Inferior parietal cortex (tissue), 1 donor: ENCODE measurements around the gene TMPRSS3.

Experiments
- DNase-seq: peaks from one replicate; pipeline ENCODE4 v3.0.0-alpha.2; 2016; ENCODE audit errors: extremely low spot score

Gene TMPRSS3

DNA sequence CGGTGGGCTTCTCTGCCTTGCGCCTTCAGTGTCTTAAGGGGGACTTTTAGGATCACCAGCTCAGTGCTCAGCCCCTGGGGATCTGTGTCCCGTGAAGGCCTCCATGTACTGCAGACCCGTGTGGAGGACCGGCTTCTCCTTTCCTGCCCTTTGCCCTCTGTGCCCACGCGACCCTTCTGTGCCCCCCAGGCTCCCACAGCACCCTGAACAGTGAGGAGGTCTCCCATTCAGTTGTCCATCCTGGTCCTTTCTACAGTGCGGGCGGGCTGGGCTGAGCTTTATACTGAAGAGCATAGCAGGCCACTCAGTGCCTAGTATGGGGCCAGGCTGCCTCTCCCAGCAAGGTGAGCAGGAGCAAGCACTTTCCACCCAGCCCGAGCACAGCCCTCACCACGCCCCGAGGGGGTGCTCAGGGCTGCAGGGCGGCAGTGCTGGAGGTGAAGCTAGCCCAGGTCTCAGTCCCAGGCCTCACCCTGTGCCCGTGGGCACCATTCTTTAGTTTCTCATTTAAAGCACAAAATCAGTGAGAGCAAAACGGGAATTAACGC is 21.9 kb downstream of the TMPRSS3 start:
- DNase-seq: no peak

DNA sequence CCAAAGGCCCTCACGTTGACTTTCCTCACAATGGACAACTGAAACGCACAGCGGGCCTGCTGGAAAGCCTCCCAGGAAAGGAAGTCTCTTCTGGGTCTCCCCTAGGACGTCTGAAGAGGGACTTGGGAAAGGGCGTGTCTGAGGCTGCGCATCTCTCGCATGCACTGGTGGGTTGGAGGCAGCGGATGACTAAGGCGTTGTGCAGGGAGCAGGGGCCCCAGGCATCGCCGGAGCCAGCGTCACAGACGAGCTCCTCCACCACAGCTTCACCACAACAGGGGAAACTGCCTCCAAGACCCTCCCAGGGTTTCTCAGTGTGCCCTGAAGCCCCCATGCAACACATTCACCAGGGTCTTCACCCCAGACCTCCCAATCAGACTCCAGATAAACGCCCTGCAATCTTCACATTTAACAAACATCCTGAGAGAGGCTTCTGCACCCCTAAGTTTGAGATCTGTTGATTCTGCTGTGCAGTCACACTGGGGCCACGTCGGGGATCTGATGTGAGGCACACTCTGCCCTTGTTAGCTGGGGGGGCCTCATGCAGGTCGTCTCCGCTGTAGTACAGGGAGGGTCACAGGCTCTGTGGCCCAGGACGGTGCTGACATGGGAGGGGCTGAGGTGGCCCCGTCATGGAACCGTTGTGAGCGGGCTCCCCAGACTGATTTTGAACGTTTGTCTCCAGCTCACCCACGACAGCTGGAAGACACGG is 22.5 kb downstream of the TMPRSS3 start:
- DNase-seq: no peak

DNA sequence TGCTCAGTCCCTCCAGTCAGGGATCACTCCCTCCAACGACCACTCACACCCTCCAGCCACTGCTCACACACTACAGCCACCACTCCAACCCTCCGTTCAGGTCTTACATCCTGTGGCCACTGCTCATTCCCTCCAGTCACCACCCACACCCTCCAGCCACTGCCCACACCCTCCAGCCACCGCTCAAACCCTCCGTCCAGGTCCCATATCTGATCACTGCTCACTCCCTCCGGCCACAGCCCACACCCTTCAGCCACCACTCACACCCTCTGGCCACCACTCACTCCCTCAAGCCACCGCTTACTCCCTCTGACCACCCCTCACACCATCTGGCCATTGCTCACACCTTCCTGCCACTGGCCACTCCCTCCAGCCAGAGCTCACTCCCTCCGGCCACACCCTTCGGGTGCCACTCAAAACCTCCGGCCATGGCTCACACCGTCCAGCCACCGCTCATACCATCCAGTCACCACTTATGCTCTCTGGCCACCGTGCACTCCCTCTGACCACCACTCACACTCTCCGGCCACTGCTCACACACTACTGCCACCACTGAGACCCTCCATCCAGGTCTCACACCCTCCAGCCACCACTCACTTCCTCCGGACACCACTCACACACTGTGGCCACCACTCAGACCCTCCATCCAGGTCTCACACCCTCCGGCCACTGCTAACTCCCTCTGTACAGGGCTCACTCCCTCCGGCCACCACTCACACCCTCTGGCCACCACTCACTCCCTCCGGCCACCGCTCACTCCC is 24.8 kb downstream of the TMPRSS3 start:
- DNase-seq: no peak

DNA sequence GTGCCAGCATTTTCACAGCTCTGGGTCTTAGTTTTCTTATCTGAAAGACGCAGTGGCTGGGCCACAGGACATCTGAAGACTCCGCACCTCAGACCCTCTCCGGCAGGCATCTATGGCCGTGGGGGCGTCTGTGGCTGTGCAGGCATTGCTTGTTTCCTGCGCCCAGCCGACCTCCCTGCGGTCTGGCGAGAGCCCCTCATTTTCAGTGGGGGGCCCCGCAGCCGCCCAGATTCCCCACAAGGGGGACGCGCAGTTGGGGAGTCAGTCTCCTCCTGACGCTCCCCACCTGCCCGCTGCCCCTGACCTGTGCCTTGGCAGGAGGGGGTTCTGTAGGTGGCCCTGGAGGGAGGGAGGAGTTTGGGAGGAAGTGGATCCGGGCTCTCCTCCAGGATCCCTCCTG is 26.0 kb downstream of the TMPRSS3 start:
- DNase-seq: no peak

DNA sequence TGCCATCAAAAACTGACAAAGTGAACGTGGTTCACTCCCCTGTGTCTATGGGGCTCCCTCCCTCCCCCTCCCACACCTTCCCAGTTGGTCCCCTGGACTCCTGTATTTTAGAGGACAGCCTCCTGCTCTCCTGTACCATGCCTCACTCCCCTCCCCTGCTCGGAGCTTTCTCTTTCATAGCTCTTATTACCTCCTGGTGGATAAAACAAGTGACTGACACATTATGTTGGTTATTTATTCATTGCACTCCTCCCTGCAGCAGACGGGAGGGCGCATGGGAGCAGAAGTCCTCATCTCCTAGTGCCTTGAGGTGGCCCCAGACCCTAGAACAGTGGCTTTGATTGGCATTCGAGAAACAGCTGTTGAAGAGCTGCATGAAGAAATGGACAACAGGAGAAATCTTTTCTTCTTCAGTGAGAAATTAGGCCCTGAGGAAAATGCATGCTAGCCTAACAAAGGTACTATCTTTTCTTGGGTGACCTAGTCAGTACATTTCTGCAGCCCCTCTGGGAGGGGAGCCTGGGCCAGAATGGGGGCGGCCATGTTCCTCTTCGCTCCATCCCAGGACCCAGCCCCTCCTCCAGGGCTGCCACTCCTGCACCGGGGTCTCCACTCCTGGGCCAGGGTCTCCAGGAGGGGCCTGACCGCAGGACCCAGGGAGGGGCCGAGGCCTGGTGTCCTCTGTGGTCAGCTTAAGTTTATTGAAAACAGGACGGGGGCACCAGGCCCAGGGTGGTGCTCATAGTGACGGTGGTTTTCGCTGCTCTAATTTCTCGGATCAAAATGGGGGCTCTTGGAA is 28.3 kb downstream of the TMPRSS3 start:
- DNase-seq: no peak

DNA sequence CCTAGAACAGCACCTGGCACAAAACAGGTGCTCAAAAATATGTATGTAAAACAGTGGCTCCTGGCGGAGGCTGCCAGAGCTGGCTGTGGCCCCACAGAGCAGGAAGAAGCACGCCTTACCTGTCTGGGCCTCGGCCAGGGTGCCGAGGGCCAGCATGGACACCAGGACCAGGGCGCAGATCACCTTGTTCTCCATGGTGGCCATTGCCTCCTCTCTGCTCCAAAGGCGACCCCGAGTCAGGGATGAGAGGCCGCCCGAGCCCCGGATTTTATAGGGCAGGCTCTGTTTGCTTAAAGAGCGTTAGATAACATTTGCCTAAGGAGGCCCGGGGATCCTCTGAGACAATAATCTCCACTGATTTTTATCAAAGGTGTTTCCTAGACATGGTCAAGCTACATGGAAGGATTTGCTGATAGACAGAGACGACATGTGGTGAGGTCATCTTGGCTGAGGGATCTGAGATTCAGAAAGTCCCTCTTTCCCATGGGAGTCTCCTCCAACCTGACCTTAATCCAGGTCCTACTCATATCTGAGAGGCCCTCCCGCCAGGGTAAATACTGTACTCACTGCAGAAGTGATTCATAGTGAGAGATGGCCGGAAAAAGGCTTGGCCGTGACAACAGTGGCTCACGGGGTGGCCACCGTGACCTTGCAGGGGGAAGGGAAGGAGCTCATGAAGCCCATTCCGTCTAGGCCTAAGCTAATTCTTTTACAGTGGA is 29.4 kb downstream of the TMPRSS3 start, which contains the start of gene TFF1:
TSS of gene TFF1 (minus strand) at position 244 of the 719 bp plus-strand sequence. CDS start at position 204, 40 bp downstream.
- no peak for DNase-seq

DNA sequence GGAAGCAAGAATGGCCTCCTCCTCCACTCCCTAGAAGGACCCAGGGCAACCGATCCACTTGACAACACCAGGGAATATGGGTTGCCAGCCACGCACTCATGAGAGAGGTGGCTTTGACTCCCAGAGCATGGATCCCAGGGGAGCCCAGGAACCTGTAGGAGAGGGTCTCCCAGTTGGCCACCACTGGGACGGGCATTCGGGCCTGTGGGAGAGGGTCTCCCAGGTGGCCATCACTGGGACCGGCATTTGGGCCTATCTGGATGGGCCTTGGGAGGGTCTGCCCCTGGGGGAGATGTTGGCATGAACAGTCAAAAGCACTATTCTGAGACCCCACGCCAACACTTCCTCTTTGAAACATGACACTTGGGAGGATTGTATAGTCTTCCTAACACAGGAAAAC is 30.1 kb downstream of the TMPRSS3 start:
- DNase-seq: no peak

DNA sequence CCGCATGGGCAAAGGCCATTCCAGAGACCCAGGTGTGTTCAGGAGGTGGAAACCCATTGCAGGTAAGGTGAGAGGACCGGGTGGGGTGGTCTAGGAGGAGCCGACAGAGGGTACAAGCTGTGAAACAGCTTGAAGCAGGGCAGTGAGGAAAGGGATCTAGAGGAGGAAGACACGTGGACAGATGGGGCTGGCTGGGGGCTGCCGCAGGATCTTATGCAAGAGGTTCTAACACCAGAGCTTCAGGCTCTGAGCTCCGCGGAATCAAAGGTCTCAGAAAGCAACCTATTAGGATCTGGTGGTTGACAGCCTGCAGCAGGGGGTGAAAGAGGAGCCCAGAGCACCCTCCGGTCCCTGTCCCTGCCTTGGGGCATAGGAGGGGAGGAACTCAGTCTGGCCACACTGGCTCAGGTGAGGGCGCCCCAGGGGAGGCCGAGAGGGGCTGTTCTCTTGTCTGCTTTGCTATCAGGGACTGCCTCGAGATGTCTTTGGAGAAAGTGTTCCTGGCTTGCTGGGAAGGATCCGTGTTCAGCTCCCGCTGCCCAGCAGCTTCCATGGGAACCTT is 31.5 kb downstream of the TMPRSS3 start:
- no peak for DNase-seq

DNA sequence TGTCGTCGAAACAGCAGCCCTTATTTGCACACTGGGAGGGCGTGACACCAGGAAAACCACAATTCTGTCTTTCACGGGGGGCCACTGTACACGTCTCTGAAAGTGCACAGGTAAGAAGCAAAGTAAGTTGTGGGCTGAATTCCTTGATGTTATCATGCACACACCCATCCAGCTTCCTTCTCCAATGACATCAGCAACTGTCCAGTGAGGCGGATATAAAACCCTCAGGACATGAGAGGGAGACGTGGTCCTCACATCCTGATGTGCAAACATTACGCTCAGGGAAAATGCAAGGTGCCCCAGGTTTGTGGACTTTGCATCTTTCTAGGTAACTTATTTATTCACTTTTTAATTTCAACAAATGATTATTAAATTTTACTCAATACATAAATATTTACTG is 32.5 kb downstream of the TMPRSS3 start:
- DNase-seq: no peak

DNA sequence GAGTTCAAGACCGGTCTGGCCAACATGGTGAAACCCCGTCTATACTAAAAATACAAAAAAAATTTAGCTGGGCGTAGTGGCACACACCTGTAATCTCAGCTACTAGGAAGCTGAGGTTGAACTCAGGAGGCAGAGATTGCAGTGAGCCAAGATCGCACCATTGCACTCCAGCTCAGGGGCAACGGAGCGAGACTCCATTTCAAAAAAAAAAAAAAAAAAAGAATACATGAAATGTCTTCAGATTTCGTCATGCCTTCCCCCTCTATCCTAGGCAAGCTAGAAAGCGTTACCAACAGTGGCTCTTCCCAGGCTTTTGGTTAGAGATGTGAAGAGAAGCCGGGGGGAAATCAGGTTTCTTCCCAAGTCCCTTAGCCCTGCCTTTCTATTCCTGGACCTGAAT is 33.2 kb downstream of the TMPRSS3 start:
- no peak for DNase-seq

DNA sequence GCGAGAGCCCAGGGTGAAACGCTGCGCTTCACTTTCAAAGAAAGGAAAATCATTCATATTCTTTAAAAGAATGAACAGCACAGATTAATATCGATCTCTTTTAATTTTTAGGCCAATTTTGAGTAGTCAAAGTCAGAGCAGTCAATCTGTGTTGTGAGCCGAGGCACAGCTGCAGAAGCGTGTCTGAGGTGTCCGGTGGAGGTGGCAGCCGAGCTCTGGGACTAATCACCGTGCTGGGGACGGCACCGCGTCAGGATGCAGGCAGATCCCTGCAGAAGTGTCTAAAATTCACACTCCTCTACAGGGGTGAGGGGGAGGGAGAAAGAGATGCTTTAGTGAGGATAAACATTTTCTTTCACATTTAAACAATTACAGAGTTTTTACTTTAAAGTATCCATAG is 33.7 kb downstream of the TMPRSS3 start:
- no peak for DNase-seq

DNA sequence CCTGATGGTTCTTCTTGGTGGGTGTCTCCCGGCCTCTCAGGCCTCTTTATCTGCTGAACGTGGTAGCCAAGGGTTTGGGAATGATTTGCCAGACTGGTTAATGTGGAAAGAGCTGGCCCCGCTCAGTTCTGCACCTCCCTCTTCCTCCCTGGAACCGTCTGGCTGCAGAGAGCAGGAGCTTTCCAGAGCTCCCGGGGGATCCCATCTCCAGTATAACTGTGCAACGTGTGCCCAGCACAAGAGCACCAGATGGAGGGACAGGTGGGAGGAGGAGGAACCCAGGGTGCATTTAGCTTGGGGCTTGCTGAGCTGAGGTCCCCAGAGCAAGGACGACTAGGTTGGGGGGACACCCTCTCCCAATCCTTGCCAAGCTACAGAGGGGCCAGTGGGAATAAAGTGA is 34.6 kb downstream of the TMPRSS3 start:
- DNase-seq: no peak

DNA sequence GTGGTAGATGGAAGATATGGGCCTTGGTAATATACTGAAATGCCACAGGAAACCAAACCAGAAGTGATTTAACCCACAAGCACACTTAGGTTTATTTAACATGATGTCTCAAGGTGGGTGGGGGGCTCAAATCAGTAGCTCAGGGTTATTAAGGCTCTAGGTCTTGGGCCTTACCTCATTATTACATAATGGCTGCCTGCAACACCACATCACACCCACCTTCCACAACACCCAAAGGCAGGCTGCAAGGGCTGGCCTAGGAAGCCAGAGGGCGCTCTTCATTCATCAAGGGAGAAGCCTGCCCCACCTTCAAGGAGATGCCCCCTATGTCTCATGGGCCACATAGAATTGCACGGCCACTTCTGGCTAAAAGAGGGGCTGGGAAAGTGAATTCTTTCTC is 35.5 kb downstream of the TMPRSS3 start:
- no peak for DNase-seq

DNA sequence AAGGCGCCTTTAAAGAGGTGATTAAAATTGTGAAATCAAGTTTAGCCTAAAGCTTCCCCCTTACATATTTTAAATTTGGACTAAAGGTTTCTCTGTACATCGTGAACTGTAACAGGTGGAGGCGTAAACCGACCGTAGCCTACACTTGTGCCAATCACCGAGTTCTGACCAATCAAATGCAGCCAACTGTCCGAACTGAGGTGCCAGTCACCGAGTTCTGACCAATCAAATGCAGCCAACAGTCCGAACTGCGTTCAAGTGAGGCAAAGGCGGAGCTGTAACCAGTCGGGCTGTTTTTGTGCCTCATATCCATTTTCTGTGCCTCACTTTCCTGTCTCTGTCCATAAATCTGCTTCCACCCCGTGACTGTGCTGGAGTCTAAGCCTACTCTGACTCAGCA is 36.9 kb downstream of the TMPRSS3 start:
- no peak for DNase-seq

DNA sequence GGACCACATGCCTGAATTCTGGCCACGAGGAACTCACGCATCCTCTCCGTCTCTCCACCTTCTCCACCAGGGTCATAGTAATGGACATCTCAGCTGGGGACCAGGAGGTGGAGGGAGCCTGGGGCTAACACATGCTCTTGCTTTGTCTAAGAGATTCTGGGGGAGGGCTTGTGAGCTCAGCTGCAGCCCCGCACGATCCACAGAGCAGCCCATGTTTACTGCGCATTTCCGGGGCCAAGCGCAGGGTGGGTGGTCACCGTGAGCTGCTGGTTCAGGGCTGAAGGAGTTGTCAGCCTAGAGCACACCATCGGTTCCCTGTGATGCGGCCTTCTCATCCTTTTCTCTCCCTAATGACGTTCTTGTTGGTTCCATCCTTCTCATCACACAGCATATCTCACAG is 37.6 kb downstream of the TMPRSS3 start:
- DNase-seq: no peak

DNA sequence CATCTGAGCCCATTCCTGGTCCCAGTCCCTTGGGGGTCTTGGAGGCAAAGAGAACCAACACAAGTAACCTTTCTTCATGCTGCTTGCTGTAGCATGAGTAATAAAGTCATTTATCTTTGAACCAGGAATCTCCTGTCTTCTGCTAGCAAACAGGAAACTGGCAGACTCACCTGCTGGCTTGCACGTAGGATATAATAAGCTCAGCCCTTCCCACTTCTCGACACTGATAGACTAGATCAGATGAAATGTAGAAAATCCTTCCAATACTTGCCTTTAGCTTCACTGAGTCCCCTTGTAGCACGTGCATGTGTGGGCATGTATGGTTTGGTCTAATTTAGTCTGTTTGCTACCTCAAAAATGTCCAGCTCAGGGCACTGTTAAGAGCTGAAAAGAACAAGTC is 38.5 kb downstream of the TMPRSS3 start:
- no peak for DNase-seq

DNA sequence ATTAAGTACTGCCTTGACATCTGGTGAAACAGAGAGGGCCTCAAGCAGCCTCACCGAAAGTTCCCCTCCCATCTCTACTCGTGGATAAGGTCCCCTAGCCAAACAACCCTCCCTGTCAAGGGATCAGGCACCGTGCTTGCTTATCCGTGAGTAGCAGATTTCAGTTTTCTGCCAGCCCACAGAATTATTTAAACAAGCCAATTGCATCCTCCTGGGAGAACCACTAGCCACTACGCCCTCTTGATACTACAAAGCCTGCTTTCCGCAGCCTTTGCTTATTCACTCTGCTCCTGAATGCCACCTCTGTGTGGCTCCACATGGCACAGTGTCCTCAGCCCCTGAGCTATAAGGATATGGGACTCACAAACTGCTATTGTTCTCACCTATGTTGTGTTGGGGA is 39.2 kb downstream of the TMPRSS3 start:
- DNase-seq: no peak

DNA sequence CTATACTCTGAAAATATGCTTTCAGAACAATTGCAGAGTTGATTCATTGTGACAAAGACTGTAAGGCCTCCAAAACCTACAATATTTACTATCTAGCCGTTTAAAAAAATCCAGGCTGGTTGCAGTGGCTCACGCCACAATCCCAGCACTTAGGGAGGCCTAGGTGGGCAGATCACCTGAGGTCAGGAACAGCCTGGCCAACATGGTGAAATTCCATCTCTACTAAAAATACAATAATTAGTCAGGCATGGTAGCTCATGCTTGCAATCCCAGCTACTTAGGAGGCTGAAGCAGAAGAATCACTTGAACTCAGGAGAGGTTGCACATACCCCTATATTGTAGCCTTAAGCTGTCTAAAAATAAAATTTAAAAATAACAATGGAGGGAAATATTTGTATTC is 39.8 kb downstream of the TMPRSS3 start:
- DNase-seq: no peak

DNA sequence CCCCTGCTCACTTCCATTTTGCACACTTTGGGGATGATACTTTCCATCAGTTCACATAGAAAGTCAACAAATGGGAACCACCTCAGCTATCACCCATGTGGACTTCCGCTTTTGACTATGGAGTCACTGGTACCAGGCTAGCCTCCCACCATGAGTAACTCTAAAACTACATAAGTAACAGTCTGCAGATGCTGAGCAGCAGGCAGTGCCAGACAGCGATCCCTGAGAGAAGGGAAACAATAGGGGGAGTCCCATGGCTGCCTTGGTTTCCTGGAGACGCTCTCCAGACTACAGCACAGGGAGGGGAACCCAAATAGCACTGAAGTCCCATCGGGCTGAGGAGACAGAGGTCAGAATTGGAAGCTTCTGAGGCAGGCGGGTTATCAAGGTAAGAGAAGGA is 42.2 kb downstream of the TMPRSS3 start:
- no peak for DNase-seq

DNA sequence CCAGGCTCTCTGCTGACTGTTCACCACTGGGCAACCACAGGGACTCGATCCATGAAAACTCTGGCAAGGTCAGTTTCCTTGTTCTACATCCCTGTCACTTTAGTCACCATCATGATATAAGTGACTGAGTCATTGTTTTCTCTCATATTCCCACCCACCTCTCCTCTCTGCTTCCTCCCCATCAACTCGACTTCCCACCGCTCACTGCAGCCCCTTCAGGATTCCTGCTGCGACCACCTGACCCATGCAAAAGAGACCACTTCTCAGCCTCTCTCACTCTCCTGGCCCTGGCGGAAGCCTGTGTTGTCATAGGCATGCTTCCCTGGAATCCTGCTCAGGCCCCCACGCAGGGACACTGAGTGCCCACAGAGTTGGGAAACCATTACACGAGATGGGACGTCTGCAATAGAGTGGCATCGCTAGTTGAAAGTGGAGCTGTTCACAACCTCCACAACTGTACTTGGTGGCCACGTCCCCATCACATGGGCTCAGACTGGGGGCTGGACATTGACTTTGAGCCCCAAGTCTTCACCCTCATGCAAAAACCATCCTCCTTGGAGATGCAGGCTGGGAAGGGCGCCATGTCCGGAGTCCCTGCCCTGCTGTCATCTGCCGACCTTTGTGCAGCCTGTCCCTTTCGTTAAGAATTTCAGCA is 43.3 kb downstream of the TMPRSS3 start:
- DNase-seq: no peak
